Endothelial cell (in vitro differentiated cells): ENCODE measurements around the gene MMP25. TPM values are rescaled to one million over a fixed set of nuclear protein-coding genes. Genes with fewer than 3 reads are reported as not detected.

ENCODE experiments used
- DNase-seq: peaks from one replicate; pipeline ENCODE4 v3.0.0; 2021; ENCODE audit warnings: low spot score
- H3K27ac Mint-ChIP-seq: one replicate; pipeline ENCODE4 v1.8.0; 2021; ENCODE audit warnings: mixed read lengths, inconsistent platforms; ENCODE audit not compliant: unreplicated experiment
- H3K27me3 Mint-ChIP-seq: one replicate; pipeline ENCODE4 v1.8.0; 2021; ENCODE audit warnings: mild to moderate bottlenecking, moderate library complexity, mixed read lengths, inconsistent platforms; ENCODE audit not compliant: unreplicated experiment
- H3K36me3 Mint-ChIP-seq: one replicate; pipeline ENCODE4 v1.8.0; 2021; ENCODE audit warnings: mild to moderate bottlenecking, low read depth, mixed read lengths, inconsistent platforms; ENCODE audit not compliant: unreplicated experiment
- H3K4me1 Mint-ChIP-seq: one replicate; pipeline ENCODE4 v1.8.0; 2021; ENCODE audit warnings: mild to moderate bottlenecking, mixed read lengths, inconsistent platforms; ENCODE audit not compliant: unreplicated experiment
- H3K4me3 Mint-ChIP-seq: one replicate; pipeline ENCODE4 v1.8.0; 2021; ENCODE audit warnings: mild to moderate bottlenecking, mixed read lengths, inconsistent platforms; ENCODE audit not compliant: unreplicated experiment
- H3K9me3 Mint-ChIP-seq: one replicate; pipeline ENCODE4 v1.8.0; 2021; ENCODE audit warnings: mixed read lengths, inconsistent platforms; ENCODE audit not compliant: unreplicated experiment
- total RNA-seq: library from RNA; stranded (reverse); fragmentation: NEBNext Ultra II Directional; extraction: Animal tissue kit (Norgen Biotek cat#: 25700); gene quantifications from one replicate; pipeline ENCODE4 v1.2.1, GENCODE V29; 2021; ENCODE audit not compliant: unreplicated experiment
- TF ChIP-seq, protein P1 (sequence below): fragments of 200-600 bp; sonication (generic); IDR thresholded peaks from one replicate; pipeline ENCODE4 v1.5.0; 2021; ENCODE audit warnings: antibody characterized with exemption; ENCODE audit not compliant: unreplicated experiment

MMP25 gene
- total RNA-seq, 1 donor from 2014 or later: 5.4 TPM

GRCh38 chr16:3094289-3095027 is 48.1 kb downstream of the MMP25 start:
- Mint-ChIP-seq H3K27ac (peak overlapping the region; percentile 10), H3K4me1 (peaks cover 25% of the 10 kb centered on the region), H3K4me3 (no peak overlapping the region), H3K36me3 (peaks cover 12% of the 10 kb centered on the region), H3K9me3 (no peaks in the 10 kb centered on the region), H3K27me3 (peaks cover 14% of the 10 kb centered on the region)
- TF ChIP-seq, protein P1, sequence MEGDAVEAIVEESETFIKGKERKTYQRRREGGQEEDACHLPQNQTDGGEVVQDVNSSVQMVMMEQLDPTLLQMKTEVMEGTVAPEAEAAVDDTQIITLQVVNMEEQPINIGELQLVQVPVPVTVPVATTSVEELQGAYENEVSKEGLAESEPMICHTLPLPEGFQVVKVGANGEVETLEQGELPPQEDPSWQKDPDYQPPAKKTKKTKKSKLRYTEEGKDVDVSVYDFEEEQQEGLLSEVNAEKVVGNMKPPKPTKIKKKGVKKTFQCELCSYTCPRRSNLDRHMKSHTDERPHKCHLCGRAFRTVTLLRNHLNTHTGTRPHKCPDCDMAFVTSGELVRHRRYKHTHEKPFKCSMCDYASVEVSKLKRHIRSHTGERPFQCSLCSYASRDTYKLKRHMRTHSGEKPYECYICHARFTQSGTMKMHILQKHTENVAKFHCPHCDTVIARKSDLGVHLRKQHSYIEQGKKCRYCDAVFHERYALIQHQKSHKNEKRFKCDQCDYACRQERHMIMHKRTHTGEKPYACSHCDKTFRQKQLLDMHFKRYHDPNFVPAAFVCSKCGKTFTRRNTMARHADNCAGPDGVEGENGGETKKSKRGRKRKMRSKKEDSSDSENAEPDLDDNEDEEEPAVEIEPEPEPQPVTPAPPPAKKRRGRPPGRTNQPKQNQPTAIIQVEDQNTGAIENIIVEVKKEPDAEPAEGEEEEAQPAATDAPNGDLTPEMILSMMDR: peak; percentile 70
- peak; percentile 62 for DNase-seq

DNA sequence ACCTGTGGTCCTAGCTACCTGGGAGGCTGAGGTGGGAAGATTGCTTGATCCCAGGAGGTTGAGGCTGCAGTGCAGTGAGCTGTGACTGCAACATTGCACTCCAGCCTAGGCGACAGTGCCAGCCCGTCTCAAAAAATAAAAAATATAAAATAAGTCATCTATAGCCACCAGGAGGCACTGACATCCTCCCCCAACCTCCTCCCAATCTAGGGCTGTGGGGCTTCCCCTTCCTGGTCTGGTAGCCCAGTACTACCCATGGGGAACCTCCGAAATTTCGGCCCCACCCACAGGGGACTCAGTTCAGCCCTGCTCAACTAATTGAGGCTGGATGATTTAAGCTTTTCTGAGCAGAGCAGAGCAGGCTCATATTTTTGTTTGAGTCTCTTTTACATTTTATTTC is 49.5 kb downstream of the MMP25 start:
- Mint-ChIP-seq H3K4me1 (peaks cover 31% of the 10 kb centered on the region), H3K27ac (no peak overlapping the region), H3K4me3 (no peak overlapping the region), H3K36me3 (peaks cover 9% of the 10 kb centered on the region), H3K27me3 (peaks cover 13% of the 10 kb centered on the region), H3K9me3 (no peaks in the 10 kb centered on the region)
- DNase-seq: no peak
- TF ChIP-seq, protein P1: peak; percentile 33

DNA sequence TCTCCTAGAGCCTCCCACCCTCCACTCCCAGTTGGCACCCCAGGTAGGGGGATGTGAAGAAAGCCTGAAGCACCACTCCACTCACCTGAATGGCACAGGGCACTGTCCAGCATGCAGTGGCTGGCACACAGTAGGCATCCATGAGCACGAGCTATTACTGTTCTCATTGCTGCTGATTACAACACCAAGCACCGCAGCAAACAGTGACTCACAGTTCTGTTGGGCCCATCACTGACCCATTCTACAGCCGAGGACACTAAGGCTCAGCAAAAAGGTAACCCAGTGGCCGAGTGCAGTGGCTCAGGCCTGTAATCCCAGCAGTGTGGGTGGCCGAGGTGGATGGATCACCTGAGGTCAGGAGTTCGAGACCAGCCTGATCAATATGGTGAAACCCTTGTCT is 50.0 kb downstream of the MMP25 start:
- TF ChIP-seq, protein P1: no peak
- H3K4me1 Mint-ChIP-seq: peaks cover 36% of the 10 kb centered on the region
- H3K36me3 Mint-ChIP-seq: peaks cover 5% of the 10 kb centered on the region
- DNase-seq: no peak
- no peak overlapping the region for H3K27ac Mint-ChIP-seq
- no peaks in the 10 kb centered on the region for H3K9me3 Mint-ChIP-seq
- H3K27me3 Mint-ChIP-seq: peaks cover 11% of the 10 kb centered on the region
- H3K4me3 Mint-ChIP-seq: no peak overlapping the region

- TF ChIP-seq, protein P1: no peak
- H3K4me3 Mint-ChIP-seq: peak overlapping the region; percentile 47
- H3K27ac Mint-ChIP-seq: peak overlapping the region; percentile 24
- peaks cover 10% of the 10 kb centered on the region for H3K27me3 Mint-ChIP-seq
- H3K36me3 Mint-ChIP-seq: peaks cover under 1% of the 10 kb centered on the region
- H3K9me3 Mint-ChIP-seq: no peaks in the 10 kb centered on the region
- H3K4me1 Mint-ChIP-seq: peaks cover 42% of the 10 kb centered on the region
- no peak for DNase-seq
Measured at GRCh38 chr16:3097266-3097665, 50.9 kb downstream of the MMP25 start.
